MM.1S (cell line): ENCODE results near the gene HELZ2.

ENCODE experiments used
- DNase-seq: peaks from one replicate; pipeline ENCODE4 v3.0.0-alpha.2; 2015
- H2AFZ ChIP-seq: fragments of 300-600 bp; sonication (generic); 2 replicates; pipeline ENCODE4 v1.6.0; 2016; ENCODE audit warnings: antibody characterized with exemption, low read length
- H3F3A ChIP-seq: fragments of 300-600 bp; sonication (generic); 2 replicates; pipeline ENCODE4 v1.6.1; 2016; ENCODE audit warnings: mild to moderate bottlenecking, antibody characterized with exemption, low read length, moderate library complexity, mixed read lengths; ENCODE audit not compliant: insufficient read depth
- H3K27ac ChIP-seq: fragments of 300-600 bp; sonication (generic); 2 replicates; pipeline ENCODE4 v1.5.1; 2016; ENCODE audit warnings: mild to moderate bottlenecking, low read length
- H3K27me3 ChIP-seq: fragments of 300-600 bp; sonication (generic); replicated peaks from 2 replicates; pipeline ENCODE4 v1.6.0; 2016; ENCODE audit warnings: low read length; ENCODE audit not compliant: insufficient read depth
- H3K36me3 ChIP-seq: fragments of 300-600 bp; sonication (generic); replicated peaks from 2 replicates; pipeline ENCODE4 v1.6.1; 2016; ENCODE audit warnings: mild to moderate bottlenecking, low read length, mixed read lengths; ENCODE audit not compliant: insufficient read depth
- H3K4me1 ChIP-seq: fragments of 300-600 bp; sonication (generic); 2 replicates; pipeline ENCODE4 v1.6.1; 2016; ENCODE audit warnings: low read length, mixed read lengths
- H3K4me2 ChIP-seq: fragments of 300-600 bp; sonication (generic); 2 replicates; pipeline ENCODE4 v1.6.0; 2016; ENCODE audit warnings: low read depth, low read length
- H3K4me3 ChIP-seq: fragments of 300-600 bp; sonication (generic); 2 replicates; pipeline ENCODE4 v1.5.1; 2016; ENCODE audit warnings: low read length, mixed read lengths
- H3K79me2 ChIP-seq: fragments of 300-600 bp; sonication (generic); 2 replicates; pipeline ENCODE4 v1.6.1; 2016; ENCODE audit warnings: mixed run types, low read length, mixed read lengths
- H3K9ac ChIP-seq: fragments of 300-600 bp; sonication (generic); 2 replicates; pipeline ENCODE4 v1.6.1; 2016; ENCODE audit warnings: low read length, mixed read lengths
- H3K9me2 ChIP-seq: fragments of 300-600 bp; sonication (generic); replicated peaks from 2 replicates; pipeline ENCODE4 v1.6.1; 2016; ENCODE audit warnings: mild to moderate bottlenecking, low read length, mixed read lengths; ENCODE audit not compliant: insufficient read depth
- H3K9me3 ChIP-seq: fragments of 300-600 bp; sonication (generic); replicated peaks from 2 replicates; pipeline ENCODE4 v1.6.1; 2016; ENCODE audit warnings: mild to moderate bottlenecking, low read length, mixed read lengths; ENCODE audit not compliant: insufficient read depth
- H4K20me1 ChIP-seq: fragments of 300-600 bp; sonication (generic); 2 replicates; pipeline ENCODE4 v1.6.1; 2016; ENCODE audit warnings: mild to moderate bottlenecking, low read length, moderate library complexity, mixed read lengths; ENCODE audit not compliant: insufficient read depth
- CTCF ChIP-seq: fragments of 300-600 bp; sonication (generic); IDR thresholded peaks from 2 replicates; pipeline ENCODE4 v1.5.1; 2016; ENCODE audit warnings: antibody characterized with exemption, low read length, mixed read lengths
- EZH2 ChIP-seq: fragments of 300-600 bp; sonication (generic); optimal IDR thresholded peaks from 2 replicates; pipeline ENCODE3; 2017; ENCODE audit warnings: low read depth, mild to moderate bottlenecking, antibody characterized with exemption, low read length, mixed read lengths
- EZH2phosphoT487 ChIP-seq: fragments of 300-600 bp; sonication (generic); IDR thresholded peaks from 2 replicates; pipeline ENCODE4 v1.6.1; 2018; ENCODE audit warnings: antibody characterized with exemption, low read length

Gene HELZ2

GRCh38 chr20:63574829-63575743 lies 1.0 kb upstream of the HELZ2 start:
- Histone ChIP-seq H3K4me3 (no peak overlapping the region), H3K9ac (no peak overlapping the region)

GRCh38 chr20:63573647-63574131 lies 350 bp downstream of the HELZ2 start:
- Histone ChIP-seq H4K20me1 (no peaks in the 10 kb centered on the region), H3K79me2 (peaks cover 4% of the 10 kb centered on the region; the same call in 1 of the 2 replicates), H3F3A (peaks cover under 1% of the 10 kb centered on the region; the same call in 1 of the 2 replicates), H3K9ac (peak overlapping the region; percentile 81), H3K36me3 (no peaks in the 10 kb centered on the region), H2AFZ (0 out of 2 replicates have a peak overlapping the region, but pooled peaks have one; percentile 23), H3K4me1 (peaks cover 15% of the 10 kb centered on the region), H3K4me2 (peak overlapping the region; percentile 94), H3K27ac (no peak overlapping the region), H3K27me3 (peaks cover 33% of the 10 kb centered on the region), H3K9me2 (no peaks in the 10 kb centered on the region), H3K9me3 (no peaks in the 10 kb centered on the region), H3K4me3 (peak overlapping the region; percentile 80)
- TF ChIP-seq CTCF (no peak), EZH2phosphoT487 (no peak), EZH2 (no peak)
- DNase-seq, result no peak

More at GRCh38 chr20:63574829-63575743, 1.0 kb upstream of the HELZ2 start:
- H3K27ac ChIP-seq, result no peak overlapping the region
- no peak for DNase-seq
- TF ChIP-seq EZH2 (no peak), CTCF (no peak), EZH2phosphoT487 (no peak)
- peak overlapping the region; percentile 94; the same call in 1 of the 2 replicates for H2AFZ ChIP-seq
- peaks cover 47% of the 10 kb centered on the region for H3K27me3 ChIP-seq
- no peaks in the 10 kb centered on the region for H4K20me1 ChIP-seq
- H3K4me2 ChIP-seq, result peak overlapping the region; percentile 98; the same call in 1 of the 2 replicates
- peaks cover 5% of the 10 kb centered on the region; the same call in 1 of the 2 replicates for H3K4me1 ChIP-seq
- peaks cover 4% of the 10 kb centered on the region; the same call in 1 of the 2 replicates for H3K79me2 ChIP-seq
- no peaks in the 10 kb centered on the region for H3K9me3 ChIP-seq
- H3F3A ChIP-seq, result no peaks in the 10 kb centered on the region
- H3K9me2 ChIP-seq, result no peaks in the 10 kb centered on the region
- H3K36me3 ChIP-seq, result no peaks in the 10 kb centered on the region

GRCh38 chr20:63572788-63573646 lies 1.0 kb downstream of the HELZ2 start:
- H3K9me3 ChIP-seq, result no peaks in the 10 kb centered on the region
- TF ChIP-seq EZH2 (no peak), CTCF (no peak), EZH2phosphoT487 (no peak)
- peak overlapping the region; percentile 80 for H3K4me3 ChIP-seq
- H3K27ac ChIP-seq, result no peak overlapping the region
- H3K27me3 ChIP-seq, result peaks cover 26% of the 10 kb centered on the region
- no peak overlapping the region for H2AFZ ChIP-seq
- H3K36me3 ChIP-seq, result no peaks in the 10 kb centered on the region
- H4K20me1 ChIP-seq, result no peaks in the 10 kb centered on the region
- H3K79me2 ChIP-seq, result peaks cover 4% of the 10 kb centered on the region; the same call in 1 of the 2 replicates
- H3K9ac ChIP-seq, result peak overlapping the region; percentile 81
- peaks cover 22% of the 10 kb centered on the region for H3K4me1 ChIP-seq
- peak overlapping the region; percentile 94 for H3K4me2 ChIP-seq
- DNase-seq, result no peak
- H3F3A ChIP-seq, result peaks cover 7% of the 10 kb centered on the region
- H3K9me2 ChIP-seq, result no peaks in the 10 kb centered on the region
